Measurements from ENCODE around the gene TMPRSS3.

DNA sequence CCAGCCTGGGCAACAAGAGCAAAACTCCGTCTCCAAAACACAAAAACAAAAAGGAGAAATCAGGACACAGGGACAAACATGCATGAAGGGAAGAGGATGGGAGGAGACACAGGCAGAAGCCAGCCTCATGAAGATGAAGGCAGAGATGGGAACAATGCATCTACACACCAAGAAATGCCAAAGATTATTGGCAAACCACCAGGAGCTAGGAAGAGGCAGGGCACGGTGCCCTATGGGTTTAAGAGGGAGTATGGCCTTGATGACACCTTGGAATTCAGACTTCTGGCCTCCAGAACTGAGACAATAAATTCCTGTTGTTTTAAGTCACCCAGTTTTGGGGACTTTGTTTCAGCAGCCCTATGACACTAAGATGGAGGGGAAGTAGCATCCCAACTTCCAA lies 5.2 kb downstream of the TMPRSS3 start:
- TF ChIP-seq, protein P1, sequence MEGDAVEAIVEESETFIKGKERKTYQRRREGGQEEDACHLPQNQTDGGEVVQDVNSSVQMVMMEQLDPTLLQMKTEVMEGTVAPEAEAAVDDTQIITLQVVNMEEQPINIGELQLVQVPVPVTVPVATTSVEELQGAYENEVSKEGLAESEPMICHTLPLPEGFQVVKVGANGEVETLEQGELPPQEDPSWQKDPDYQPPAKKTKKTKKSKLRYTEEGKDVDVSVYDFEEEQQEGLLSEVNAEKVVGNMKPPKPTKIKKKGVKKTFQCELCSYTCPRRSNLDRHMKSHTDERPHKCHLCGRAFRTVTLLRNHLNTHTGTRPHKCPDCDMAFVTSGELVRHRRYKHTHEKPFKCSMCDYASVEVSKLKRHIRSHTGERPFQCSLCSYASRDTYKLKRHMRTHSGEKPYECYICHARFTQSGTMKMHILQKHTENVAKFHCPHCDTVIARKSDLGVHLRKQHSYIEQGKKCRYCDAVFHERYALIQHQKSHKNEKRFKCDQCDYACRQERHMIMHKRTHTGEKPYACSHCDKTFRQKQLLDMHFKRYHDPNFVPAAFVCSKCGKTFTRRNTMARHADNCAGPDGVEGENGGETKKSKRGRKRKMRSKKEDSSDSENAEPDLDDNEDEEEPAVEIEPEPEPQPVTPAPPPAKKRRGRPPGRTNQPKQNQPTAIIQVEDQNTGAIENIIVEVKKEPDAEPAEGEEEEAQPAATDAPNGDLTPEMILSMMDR (IDR thresholded peaks at IDR 0.05), result no peak
- no peak for TF ChIP-seq POLR2A (IDR thresholded peaks at IDR 0.05)
